Measurements from ENCODE around the gene SH3TC1.
A peak's percentile ranks its signal among the peaks of the same experiment; 100 is the strongest.

SH3TC1 gene

GRCh38 chr4:8182294-8182693 lies 16.8 kb upstream of the SH3TC1 start:
- no peak for DNase-seq

GRCh38 chr4:8182858-8183725 lies 16.0 kb upstream of the SH3TC1 start:
- DNase-seq: no peak

- no peak for DNase-seq
These were observed 15.0 kb upstream of the SH3TC1 start for GRCh38 chr4:8184061-8184460.

GRCh38 chr4:8185295-8185694 lies 13.8 kb upstream of the SH3TC1 start:
- no peak for DNase-seq

GRCh38 chr4:8185930-8186329 lies 13.2 kb upstream of the SH3TC1 start:
- no peak for DNase-seq

- no peak for DNase-seq
These were observed 11.0 kb upstream of the SH3TC1 start for GRCh38 chr4:8188085-8188484.

GRCh38 chr4:8188743-8189550 lies 10.1 kb upstream of the SH3TC1 start:
- no peak for DNase-seq

GRCh38 chr4:8189551-8190466 lies 9.3 kb upstream of the SH3TC1 start:
- DNase-seq: no peak

- DNase-seq: peak; percentile 60
These were observed 7.8 kb upstream of the SH3TC1 start for GRCh38 chr4:8191136-8191747.

- DNase-seq: peak; percentile 5
These were observed 6.0 kb upstream of the SH3TC1 start for GRCh38 chr4:8192748-8193738.

GRCh38 chr4:8194306-8195242 lies 4.5 kb upstream of the SH3TC1 start:
- DNase-seq: no peak

GRCh38 chr4:8195431-8195830 lies 3.7 kb upstream of the SH3TC1 start:
- DNase-seq: no peak

- DNase-seq: no peak
These were observed 3.1 kb upstream of the SH3TC1 start for GRCh38 chr4:8195841-8196458.

GRCh38 chr4:8197521-8197920 lies 1.6 kb upstream of the SH3TC1 start:
- no peak for DNase-seq

GRCh38 chr4:8198206-8198905 lies 734 bp upstream of the SH3TC1 start:
- peak; percentile 67 for DNase-seq

- DNase-seq: no peak
These were observed 658 bp downstream of the SH3TC1 start for GRCh38 chr4:8199594-8200301.

GRCh38 chr4:8200302-8200975 lies 1.3 kb downstream of the SH3TC1 start:
- DNase-seq: no peak

Measured in KG1 (cell line).